Measurements from ENCODE around the gene CNNM2. TPM values are rescaled to one million over a fixed set of nuclear protein-coding genes. Genes with fewer than 3 reads are reported as not detected.
A peak's percentile ranks its signal among the peaks of the same experiment; 100 is the strongest.
"Not testable (repeated sequence)": the region's sequence is repeated elsewhere in the genome, so short reads cannot be mapped to it uniquely, and the experiment has no call there.

Gene CNNM2
- total RNA-seq, 1 donor = 9.4 TPM

DNA sequence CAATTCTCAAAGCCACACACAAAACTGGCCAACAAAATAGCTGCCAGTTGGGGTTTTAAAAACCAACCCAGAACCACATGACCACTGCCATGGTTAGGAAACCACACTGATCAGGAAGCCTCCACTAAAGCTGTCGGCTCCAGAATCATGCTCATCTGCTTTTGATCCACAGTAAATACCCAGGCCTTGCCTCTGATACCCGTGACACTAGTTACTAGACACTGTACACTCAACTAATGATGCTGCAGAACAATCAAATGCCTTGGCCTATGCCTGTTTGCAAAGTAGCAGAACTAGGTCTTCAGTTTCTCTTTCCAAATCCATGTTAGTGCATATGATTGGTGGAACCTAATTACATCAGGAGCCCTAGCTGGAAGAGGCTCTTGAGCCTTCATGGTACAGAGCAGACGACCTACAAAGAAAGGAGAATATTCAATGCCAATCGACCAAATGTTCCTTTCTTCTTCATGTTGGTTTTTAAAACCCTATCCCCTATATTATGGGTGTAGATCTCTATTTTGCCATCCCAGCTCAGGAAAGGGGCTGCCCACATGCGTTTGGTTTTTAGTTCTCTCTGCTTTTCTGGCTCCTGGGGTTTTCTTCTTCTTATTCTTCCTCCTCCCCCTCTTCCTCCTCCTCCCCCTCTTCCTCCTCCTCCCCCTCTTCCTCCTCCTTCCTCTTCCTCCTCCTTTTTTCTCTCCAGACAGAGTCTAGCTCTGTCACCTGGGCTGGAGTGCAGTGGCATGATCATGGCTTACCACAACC is 76.6 kb downstream of the CNNM2 start:
- Histone ChIP-seq H3K36me3 (ENCODE audit: insufficient read depth, low read length) (no peaks in the 10 kb centered on the region), H3K27me3 (ENCODE audit: insufficient read depth, low read length) (no peaks in the 10 kb centered on the region), H2AFZ (ENCODE audit: low read length) (no peak overlapping the region), H3K4me1 (ENCODE audit: insufficient read depth, low read length) (peaks cover 4% of the 10 kb centered on the region), H3K9me3 (ENCODE audit: low read depth, low read length) (no peaks in the 10 kb centered on the region), H3K4me3 (ENCODE audit: insufficient read depth, low read length) (no peak overlapping the region), H3K27ac (ENCODE audit: low read depth, low read length) (no peak overlapping the region), H3K4me2 (ENCODE audit: insufficient read depth, low read length) (no peak overlapping the region), H4K20me1 (ENCODE audit: insufficient read depth, low read length) (peaks cover 4% of the 10 kb centered on the region), H3K79me2 (ENCODE audit: insufficient read depth, low read length) (no peaks in the 10 kb centered on the region)
- DNase-seq (ENCODE audit: insufficient read length, low spot score, missing footprints) = peak; percentile 8
- TF ChIP-seq, protein P1, sequence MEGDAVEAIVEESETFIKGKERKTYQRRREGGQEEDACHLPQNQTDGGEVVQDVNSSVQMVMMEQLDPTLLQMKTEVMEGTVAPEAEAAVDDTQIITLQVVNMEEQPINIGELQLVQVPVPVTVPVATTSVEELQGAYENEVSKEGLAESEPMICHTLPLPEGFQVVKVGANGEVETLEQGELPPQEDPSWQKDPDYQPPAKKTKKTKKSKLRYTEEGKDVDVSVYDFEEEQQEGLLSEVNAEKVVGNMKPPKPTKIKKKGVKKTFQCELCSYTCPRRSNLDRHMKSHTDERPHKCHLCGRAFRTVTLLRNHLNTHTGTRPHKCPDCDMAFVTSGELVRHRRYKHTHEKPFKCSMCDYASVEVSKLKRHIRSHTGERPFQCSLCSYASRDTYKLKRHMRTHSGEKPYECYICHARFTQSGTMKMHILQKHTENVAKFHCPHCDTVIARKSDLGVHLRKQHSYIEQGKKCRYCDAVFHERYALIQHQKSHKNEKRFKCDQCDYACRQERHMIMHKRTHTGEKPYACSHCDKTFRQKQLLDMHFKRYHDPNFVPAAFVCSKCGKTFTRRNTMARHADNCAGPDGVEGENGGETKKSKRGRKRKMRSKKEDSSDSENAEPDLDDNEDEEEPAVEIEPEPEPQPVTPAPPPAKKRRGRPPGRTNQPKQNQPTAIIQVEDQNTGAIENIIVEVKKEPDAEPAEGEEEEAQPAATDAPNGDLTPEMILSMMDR (IDR thresholded peaks at IDR 0.05; ENCODE audit: extremely low read depth, low read depth, low read length) = no peak

DNA sequence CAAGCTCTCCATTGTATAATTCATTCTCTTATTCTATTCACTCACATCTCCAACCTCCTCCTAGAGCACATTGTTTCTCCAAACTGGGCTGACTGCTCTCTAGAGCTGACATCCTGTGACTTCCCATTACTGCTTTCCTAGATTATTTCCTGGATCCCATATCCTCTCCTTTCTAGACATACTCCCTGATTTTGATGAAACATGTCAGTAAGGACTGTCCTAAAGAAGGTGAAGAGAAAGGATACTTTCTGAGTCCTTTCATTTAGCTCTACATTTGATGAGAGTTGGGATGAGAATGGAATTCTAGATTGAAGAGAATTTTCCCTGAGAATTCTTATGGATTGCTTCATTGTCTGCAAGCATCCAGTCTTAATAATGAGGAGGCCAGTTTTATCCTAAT is 78.8 kb downstream of the CNNM2 start:
- Histone ChIP-seq H4K20me1 (ENCODE audit: insufficient read depth, low read length) (peaks cover 4% of the 10 kb centered on the region), H3K36me3 (ENCODE audit: insufficient read depth, low read length) (no peaks in the 10 kb centered on the region), H3K9me3 (ENCODE audit: low read depth, low read length) (no peaks in the 10 kb centered on the region), H2AFZ (ENCODE audit: low read length) (no peak overlapping the region), H3K4me2 (ENCODE audit: insufficient read depth, low read length) (no peak overlapping the region), H3K4me3 (ENCODE audit: insufficient read depth, low read length) (no peak overlapping the region), H3K4me1 (ENCODE audit: insufficient read depth, low read length) (peaks cover 4% of the 10 kb centered on the region), H3K79me2 (ENCODE audit: insufficient read depth, low read length) (no peaks in the 10 kb centered on the region), H3K27me3 (ENCODE audit: insufficient read depth, low read length) (no peaks in the 10 kb centered on the region), H3K27ac (ENCODE audit: low read depth, low read length) (no peak overlapping the region)
- no peak for DNase-seq (ENCODE audit: insufficient read length, low spot score, missing footprints)
- TF ChIP-seq, protein P1 (IDR thresholded peaks at IDR 0.05; ENCODE audit: extremely low read depth, low read depth, low read length) = no peak

DNA sequence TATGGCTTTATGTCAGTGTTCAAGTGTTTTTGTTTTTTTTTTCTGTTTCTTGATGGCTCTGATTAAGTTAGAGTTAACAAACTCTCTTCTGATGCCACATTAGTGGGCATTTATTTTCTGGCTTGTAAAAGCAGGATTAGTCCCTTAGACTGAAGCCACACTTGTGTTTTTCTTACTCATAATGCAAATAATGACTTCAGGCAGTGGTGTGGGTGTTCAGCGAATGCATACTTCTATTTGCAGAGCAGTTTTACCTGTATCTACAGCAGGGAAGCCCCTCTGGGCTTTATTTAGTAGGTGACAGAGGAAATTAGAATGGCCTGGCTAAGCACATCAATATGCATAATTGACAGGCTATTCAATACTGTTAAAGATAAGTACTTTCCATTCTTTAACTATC is 79.9 kb downstream of the CNNM2 start:
- peaks cover 4% of the 10 kb centered on the region for H4K20me1 ChIP-seq (ENCODE audit: insufficient read depth, low read length)
- peak; percentile 66 for DNase-seq (ENCODE audit: insufficient read length, low spot score, missing footprints)
- H3K79me2 ChIP-seq (ENCODE audit: insufficient read depth, low read length) = no peaks in the 10 kb centered on the region
- no peak overlapping the region for H3K4me2 ChIP-seq (ENCODE audit: insufficient read depth, low read length)
- H3K27ac ChIP-seq (ENCODE audit: low read depth, low read length) = no peak overlapping the region
- no peak overlapping the region for H3K4me3 ChIP-seq (ENCODE audit: insufficient read depth, low read length)
- H3K27me3 ChIP-seq (ENCODE audit: insufficient read depth, low read length) = no peaks in the 10 kb centered on the region
- no peak overlapping the region for H2AFZ ChIP-seq (ENCODE audit: low read length)
- peaks cover 4% of the 10 kb centered on the region for H3K4me1 ChIP-seq (ENCODE audit: insufficient read depth, low read length)
- no peaks in the 10 kb centered on the region for H3K9me3 ChIP-seq (ENCODE audit: low read depth, low read length)
- no peaks in the 10 kb centered on the region for H3K36me3 ChIP-seq (ENCODE audit: insufficient read depth, low read length)
- TF ChIP-seq, protein P1 (IDR thresholded peaks at IDR 0.05; ENCODE audit: extremely low read depth, low read depth, low read length) = no peak

DNA sequence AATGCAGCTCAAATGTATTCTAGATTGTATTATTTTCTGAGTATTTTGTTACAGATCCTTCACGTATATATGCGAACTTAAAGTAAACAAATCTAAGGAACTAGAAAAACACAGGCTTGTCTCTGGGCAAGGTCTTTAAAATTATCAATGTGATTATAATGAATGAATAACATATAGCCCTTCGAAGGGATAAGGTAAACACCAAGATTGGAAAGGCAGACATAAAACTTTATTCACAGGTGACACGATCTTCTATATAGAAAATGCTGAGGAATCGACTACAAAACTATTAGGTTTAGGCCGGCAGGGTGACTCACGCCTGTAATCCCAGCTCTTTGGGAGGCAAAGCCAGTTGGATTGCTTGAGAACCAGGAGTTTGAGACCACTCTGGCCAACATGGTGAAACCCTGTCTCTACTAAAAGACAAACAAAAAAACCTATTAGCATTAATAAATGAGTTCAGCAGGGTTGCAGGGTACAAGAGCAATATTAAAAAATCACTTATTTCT is 80.4 kb downstream of the CNNM2 start:
- DNase-seq (ENCODE audit: insufficient read length, low spot score, missing footprints) = no peak
- no peak overlapping the region for H3K4me2 ChIP-seq (ENCODE audit: insufficient read depth, low read length)
- no peak overlapping the region for H2AFZ ChIP-seq (ENCODE audit: low read length)
- H3K9me3 ChIP-seq (ENCODE audit: low read depth, low read length) = no peaks in the 10 kb centered on the region
- no peak overlapping the region for H3K4me3 ChIP-seq (ENCODE audit: insufficient read depth, low read length)
- TF ChIP-seq, protein P1 (IDR thresholded peaks at IDR 0.05; ENCODE audit: extremely low read depth, low read depth, low read length) = no peak
- no peaks in the 10 kb centered on the region for H3K36me3 ChIP-seq (ENCODE audit: insufficient read depth, low read length)
- no peaks in the 10 kb centered on the region for H3K79me2 ChIP-seq (ENCODE audit: insufficient read depth, low read length)
- peaks cover 4% of the 10 kb centered on the region for H3K4me1 ChIP-seq (ENCODE audit: insufficient read depth, low read length)
- no peak overlapping the region for H3K27ac ChIP-seq (ENCODE audit: low read depth, low read length)
- H4K20me1 ChIP-seq (ENCODE audit: insufficient read depth, low read length) = peaks cover 4% of the 10 kb centered on the region
- H3K27me3 ChIP-seq (ENCODE audit: insufficient read depth, low read length) = no peaks in the 10 kb centered on the region

DNA sequence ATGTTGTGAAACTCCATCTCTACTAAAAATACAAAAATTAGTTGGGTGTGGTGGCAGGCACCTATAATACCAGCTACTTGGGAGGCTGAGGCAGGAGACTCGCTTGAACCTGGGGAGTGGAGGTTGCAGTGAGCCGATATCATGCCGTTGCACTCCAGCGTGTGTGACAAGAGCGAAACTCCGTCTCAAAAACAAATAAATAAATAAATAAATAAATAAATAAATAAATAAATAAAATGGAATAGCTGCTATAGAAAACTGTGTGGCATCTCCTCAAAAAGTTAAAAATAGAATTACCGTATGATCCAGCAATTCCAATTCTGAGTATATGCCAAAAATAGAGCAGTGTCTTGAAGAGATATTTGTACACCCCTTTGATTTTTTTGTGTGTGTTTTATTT is 82.0 kb downstream of the CNNM2 start:
- H3K27ac ChIP-seq (ENCODE audit: low read depth, low read length); H3K4me1 ChIP-seq (ENCODE audit: insufficient read depth, low read length); H3K4me2 ChIP-seq (ENCODE audit: insufficient read depth, low read length): not testable (repeated sequence)

More for the DNA sequence above, 82.0 kb downstream of the CNNM2 start:
- not testable (repeated sequence) for H3K27me3 ChIP-seq (ENCODE audit: insufficient read depth, low read length); H2AFZ ChIP-seq (ENCODE audit: low read length); H4K20me1 ChIP-seq (ENCODE audit: insufficient read depth, low read length); H3K4me3 ChIP-seq (ENCODE audit: insufficient read depth, low read length); DNase-seq (ENCODE audit: insufficient read length, low spot score, missing footprints); H3K36me3 ChIP-seq (ENCODE audit: insufficient read depth, low read length); H3K9me3 ChIP-seq (ENCODE audit: low read depth, low read length); H3K79me2 ChIP-seq (ENCODE audit: insufficient read depth, low read length)

Measured in osteoblast (primary cell).